ENCODE data around the gene DCDC2.
"Not testable (repeated sequence)": the region's sequence is repeated elsewhere in the genome, so short reads cannot be mapped to it uniquely, and the experiment has no call there.

Gene DCDC2

GRCh38 chr6:24207413-24207812, 150.4 kb downstream of the DCDC2 start:
- DNase-seq: no peak

DNA sequence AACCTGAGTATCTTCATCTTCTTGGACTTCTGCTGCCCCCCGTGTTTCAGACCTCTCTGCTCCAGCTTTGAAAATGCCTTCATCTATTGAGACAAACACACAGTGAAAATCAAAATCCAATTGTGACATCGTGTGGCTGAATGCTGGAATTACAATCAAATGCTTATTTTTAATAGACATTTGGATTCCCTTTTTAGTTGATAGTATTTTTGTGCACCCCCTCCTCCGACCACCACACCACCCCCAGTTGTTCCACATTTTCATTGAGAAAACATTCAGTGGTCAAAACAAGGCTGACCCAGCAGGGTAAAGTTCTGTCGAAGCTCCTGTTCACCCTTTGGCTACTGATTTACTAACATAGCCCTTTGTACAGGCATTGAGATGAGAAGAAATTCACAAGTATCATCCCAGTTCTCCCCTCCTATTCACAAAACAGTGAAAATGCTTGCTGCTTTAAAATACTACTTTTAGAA, 152.8 kb downstream of the DCDC2 start:
- peak; percentile 10 for DNase-seq

- not testable (repeated sequence) for DNase-seq
Observed at GRCh38 chr6:24204113-24204512, 153.7 kb downstream of the DCDC2 start.

DNA sequence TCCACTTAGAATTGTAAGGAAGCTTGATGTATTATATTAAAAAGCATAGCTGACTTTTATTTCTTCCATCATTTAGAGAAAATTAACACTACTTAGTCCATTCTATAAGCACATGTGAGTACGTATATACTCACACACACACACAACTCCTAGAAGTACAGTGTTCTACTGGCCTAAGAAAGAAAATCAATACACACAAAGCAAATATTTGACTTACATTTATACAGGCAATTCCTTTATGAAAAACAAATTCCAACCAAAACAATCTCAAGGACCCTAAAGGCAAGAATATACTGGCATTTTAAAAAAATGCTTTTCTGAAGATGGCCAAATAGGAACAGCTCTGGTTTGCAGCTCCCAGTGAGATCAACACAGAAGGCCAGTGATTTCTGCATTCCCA, 160.0 kb downstream of the DCDC2 start:
- DNase-seq: no peak

DNA sequence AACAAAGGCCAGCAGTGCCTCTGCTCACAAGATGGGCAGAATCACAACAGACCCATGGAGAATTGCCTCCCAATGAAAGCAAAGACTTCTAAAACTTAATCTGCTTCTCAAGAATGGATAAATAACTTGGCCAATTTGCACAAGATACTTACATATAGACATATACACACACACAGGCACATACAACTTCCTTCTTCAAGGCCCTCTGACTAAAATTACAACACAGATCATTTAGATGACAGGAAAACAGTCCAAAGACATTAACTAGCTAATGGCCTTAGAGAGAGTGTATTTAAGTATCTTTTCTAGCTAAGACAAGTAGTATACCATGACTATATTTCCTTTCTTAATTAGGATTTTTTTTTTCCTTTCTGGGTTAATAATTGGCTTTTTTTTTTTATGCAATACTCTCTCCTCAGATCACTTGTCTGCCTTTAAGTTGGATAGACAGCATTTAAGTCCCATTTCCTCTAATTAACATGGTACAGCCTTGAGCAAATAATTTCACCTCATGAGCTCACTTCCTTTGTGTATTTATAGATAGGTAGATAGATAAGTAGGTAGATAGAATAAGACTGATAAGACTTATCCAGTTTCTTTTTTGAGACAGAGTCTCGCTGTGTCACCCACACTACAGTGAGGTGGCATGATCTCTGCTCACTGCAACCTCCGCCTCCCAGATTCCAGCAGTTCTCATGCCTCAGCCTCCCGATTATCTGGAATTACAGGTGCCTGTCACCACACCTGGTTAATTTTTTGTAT, 161.8 kb downstream of the DCDC2 start:
- DNase-seq: no peak

DNA sequence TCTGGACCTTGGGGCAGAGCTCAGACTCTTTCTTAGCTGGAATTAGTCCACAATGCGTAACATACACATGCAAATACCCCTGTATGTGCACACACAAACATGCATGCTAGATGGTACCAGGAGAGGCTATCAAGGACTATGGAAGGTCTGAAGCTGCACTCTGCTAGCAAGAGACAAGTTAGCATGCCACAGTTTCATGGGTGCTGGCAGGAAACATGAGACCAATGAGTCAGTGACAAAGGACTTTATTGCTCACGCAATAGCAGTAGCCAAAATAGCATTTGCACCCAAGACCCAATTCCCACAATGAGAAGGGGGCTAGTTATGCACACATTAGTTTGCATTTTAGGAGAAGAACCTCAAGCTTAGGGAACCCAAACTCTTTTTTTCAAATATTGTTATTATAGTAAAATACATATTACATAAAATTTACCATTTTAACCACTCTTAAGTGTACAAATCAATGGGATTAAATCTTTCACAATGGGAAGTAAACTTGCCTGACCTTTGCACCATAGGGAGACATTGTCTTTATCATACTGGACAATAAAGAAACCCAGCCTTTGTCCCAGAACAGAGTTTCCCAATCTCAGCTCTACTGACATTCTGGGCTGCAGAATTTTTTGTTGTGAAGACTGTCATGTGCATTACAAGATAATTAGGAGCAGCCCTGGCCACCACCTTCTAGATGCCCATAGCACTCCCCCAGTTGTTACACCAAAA, 162.7 kb downstream of the DCDC2 start:
- DNase-seq: no peak

GRCh38 chr6:24193364-24193763, 164.5 kb downstream of the DCDC2 start:
- no peak for DNase-seq

DNA sequence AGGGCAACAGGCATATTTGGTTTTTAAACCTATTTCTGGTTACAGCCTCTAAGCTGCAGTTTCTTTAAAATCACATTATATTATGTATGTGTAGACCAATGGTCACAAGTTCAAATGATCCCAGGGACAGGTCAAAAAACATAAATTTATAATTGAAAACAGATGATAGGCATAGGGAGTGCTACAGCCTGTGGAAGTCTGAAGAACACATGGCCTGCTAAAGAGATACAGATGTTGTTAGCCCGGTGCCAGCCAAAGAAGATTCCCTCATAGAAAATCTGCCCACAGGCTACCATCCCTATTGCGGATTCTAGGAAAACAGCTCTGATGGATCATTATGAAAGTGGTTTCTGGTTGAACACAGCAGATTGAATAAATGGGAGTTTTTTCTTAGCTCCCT, 166.5 kb downstream of the DCDC2 start:
- no peak for DNase-seq

- no peak for DNase-seq
Observed at GRCh38 chr6:24188578-24189080, 169.2 kb downstream of the DCDC2 start.

DNA sequence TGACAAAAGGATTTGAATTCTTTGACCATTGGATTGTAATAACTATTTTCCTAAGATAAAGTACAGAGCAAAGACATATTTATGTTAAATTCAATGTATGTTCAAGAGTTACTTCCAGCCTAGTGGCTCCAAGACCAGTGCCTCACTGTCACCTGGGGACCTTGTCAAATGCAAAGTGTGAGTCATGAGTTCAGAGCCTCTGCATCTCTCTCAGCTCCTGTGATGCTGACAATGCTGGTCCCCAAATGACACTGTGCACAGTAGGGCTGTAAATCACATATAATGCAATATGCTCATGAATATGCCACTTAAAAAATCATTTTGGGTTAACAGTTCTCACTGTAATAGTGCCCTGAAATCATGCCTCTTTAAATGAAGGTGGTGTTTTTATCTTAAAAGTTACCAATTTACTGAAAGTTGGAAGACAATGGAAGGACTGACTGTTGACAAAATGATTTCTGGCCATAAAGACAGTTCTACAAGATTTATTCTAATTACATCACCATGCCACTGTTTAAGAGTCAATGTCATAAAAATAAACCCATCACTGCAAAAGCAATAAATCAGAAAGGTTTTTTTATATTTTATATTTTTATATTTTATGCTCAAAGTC, 169.8 kb downstream of the DCDC2 start:
- no peak for DNase-seq

DNA sequence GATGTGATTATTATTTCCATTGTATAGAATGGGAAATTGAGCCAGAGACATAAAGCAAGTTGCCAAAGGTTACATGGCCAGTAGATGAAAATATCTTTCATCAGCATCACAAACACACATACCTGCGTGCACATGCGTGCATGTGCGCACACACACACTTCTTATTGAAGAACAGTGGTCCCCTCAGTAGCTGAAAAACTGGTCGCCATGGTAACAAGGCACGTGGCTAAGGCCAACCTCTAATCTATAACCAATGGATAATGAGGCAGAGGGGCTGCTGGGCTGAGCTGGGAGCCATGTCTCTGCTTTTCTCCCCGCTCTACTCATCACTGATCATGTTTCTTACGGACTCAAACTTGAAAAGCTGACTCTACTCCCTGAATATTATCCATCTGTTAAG, 171.5 kb downstream of the DCDC2 start:
- no peak for DNase-seq

DNA sequence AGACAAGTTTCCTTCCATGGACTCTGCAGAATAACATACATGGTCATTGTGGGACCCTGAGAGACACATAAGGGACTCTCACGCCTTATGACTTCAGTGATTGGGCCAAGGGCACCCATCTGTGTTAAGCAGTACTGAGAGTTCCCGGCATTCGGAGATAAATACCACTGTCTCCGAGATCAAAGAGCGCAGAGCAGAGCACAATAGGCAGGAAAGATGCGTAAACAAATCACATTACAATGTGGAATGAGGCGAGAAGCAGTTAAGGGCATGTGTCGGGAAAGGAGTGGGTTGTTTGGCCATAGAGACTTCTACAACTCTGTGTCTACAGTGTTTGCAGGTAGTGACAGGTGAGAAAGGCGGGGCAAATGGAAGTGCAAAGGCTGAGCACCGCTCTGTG, 174.3 kb downstream of the DCDC2 start:
- DNase-seq: no peak

- no peak for DNase-seq
Observed at GRCh38 chr6:24157886-24158285, 200.0 kb downstream of the DCDC2 start.

DNA sequence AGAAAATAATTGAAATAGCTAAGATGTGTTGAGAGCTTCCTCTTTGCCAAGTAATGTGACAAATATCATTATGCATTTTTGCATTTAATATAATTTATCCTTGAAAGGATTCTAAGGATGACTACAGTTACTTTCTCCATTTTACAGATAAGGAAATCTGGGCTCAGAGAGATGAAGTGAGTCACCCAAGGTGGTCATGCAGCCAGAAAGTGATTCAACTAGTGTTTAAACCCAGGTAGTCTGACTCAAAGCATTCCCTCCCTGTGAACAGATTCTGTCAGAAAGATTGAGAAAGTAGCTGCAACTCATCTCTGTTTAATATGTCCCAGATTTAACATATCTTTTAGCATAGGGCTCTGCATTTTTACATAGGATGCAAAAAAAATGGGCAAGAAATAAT, 203.7 kb downstream of the DCDC2 start:
- no peak for DNase-seq

DNA sequence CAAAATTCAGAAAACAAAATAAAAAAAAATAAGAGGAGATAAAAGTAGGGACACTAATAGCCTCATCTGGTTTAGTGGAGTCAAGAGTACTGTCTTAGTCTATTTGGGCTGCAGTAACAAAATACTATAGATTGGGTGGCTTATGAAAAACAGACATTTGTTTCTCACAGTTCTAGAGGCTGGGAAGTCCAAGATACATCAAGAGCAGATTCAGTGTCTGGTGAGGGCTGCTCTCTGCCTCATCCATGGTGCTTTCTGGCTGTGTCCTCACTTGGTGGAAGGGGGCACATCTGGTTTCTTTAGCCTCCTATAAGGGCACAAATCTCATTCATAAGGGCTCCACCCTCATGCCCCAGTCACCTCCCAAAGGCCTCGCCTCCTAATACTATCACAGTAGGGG, 205.8 kb downstream of the DCDC2 start:
- DNase-seq: no peak

DNA sequence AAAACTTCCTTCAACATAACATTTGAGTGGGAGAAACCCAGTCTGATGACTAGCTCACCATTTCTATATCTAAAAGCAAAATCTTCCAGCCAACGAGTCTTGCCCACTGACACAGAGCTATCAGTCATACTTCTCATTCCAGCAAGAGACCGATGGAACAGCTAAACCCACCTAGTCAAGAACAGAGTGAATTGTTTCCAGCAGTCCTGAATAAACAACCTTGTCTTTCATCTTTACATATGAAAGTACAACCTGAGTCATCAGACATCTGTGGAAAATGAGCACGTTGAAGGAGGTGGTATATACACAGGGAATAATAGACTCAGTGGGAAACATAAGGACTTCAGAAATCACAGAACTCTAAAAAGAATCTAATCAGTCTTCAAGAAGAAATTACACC, 208.0 kb downstream of the DCDC2 start:
- DNase-seq: no peak

GRCh38 chr6:24149296-24149695, 208.6 kb downstream of the DCDC2 start:
- no peak for DNase-seq

DNA sequence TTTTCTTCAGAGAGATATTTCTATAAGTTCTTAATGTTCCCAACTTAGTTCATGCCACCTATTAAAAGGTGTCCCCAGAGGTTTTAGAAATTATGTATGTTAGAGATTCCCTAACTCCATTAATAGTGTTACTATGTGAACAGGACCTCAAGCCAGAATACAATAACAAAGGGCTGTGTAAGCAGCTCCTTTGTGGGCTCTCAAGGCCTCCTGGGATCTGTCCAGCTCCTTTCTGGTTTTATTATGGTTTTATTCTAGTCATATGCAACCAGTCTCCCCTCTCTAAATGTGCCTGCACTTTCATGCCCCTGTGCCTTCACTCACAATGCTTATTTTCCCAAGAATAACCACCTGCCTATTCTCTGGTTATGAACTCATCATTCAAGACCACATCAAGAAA, 209.2 kb downstream of the DCDC2 start:
- no peak for DNase-seq

DNA sequence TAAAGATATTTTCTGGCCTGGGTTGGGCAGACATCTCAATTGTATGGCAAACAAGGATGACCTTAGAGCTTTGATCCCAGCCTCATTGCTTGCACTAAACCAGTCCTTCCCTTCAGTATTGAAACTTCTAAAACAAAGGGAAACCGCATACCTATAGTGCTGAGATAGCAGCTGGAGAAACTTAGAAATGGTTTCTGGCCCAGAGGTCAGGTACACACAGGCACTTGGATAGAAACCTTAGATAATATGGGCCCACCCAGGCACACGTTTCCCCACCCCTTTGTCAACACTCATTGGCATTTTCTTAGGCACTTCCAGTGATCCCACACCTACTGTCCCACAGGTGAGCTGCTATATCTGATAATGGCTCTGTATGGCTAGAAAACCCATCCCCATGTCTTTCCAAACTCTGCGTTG, 209.7 kb downstream of the DCDC2 start:
- no peak for DNase-seq

DNA sequence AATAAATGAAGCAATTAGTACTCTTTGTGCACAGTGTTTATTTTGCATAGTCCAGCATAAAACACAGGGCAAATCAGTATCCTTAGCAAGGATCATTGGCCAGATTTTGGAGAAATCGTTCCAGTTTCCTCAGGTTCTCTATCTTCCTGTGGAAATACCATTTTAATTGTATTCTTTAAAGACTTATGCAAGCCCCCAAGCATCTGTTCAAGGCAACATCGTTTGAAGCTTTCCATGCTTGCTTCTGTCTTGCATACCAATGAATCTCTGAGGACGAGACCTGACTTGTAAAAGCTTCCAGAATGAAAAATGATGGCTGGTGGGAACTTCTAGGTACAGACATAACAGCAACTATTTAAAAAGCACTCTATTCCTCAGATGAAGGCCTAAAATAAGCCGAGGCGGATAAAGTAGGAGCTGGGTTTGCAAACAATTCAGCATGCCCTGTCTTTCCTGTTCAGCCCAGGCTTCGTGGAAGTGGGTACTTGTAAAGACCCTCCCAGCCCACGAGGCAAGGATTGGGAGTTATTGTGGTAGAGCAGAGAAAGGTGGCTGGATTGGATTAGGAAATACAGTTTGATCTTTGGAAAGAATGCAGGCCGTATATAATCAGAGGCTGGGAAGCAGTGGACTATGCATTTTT, 210.2 kb downstream of the DCDC2 start:
- DNase-seq: no peak

GRCh38 chr6:24146871-24147270, 211.0 kb downstream of the DCDC2 start:
- DNase-seq: no peak

DNA sequence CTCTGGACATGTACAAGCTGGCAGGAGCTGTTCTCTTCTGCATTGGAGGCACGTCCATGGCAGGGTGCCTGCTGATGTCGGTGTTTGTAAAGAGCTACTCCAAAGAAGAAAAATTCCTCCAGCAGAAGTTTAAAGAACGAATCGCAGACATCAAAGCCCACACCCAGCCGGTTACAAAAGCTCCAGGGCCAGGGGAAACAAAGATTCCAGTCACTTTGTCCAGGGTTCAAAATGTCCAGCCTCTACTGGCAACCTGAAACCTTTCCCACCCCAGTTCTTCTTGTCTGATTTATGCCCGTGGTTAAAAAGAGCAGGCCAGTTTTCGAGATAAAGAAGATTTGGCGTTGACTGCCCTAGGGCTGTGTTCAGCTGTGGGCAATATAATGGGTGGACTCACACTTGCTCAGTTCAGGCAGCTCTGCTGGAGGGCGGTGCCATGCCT, 212.1 kb downstream of the DCDC2 start:
- DNase-seq: no peak

- not testable (repeated sequence) for DNase-seq
Observed at GRCh38 chr6:24142733-24143132, 215.1 kb downstream of the DCDC2 start.

Data from amniotic stem cell (primary cell).